Measurements from ENCODE around the gene ASB18. TPM values are rescaled to one million over a fixed set of nuclear protein-coding genes. Genes with fewer than 3 reads are reported as not detected.

Gene ASB18
- polyA plus RNA-seq, 4 donors: 0.09 TPM; not detected in 3

- H3K27me3 ChIP-seq (ENCODE audit: control insufficient read depth in 3 of 3, insufficient read depth in 3 of 3, low read length in 3 of 3): peaks cover 0 to 24% (median 12%) of the 10 kb centered on the region in 3 donors
- DNase-seq (no peak), FAIRE-seq (no peak)
- H3K27ac ChIP-seq (ENCODE audit: low read depth in 1 of 3, low read length in 2 of 3): no peak overlapping the region
- H3K36me3 ChIP-seq (ENCODE audit: control insufficient read depth in 3 of 3, insufficient read depth in 2 of 3, low read depth in 1 of 3, low read length in 3 of 3): no peaks in the 10 kb centered on the region
- H3K4me3 ChIP-seq (ENCODE audit: low read depth in 1 of 3, low read length in 3 of 3): no peak overlapping the region
- no peaks in the 10 kb centered on the region for H3K4me1 ChIP-seq (ENCODE audit: control insufficient read depth in 3 of 3, insufficient read depth in 2 of 3, low read depth in 1 of 3, low read length in 2 of 3)
- 43 to 64% (median 57%) methylated on average over 8 of the region's 8 CpGs for WGBS, 3 donors
- no peaks in the 10 kb centered on the region for H3K9me3 ChIP-seq (ENCODE audit: control insufficient read depth in 2 of 2, insufficient read depth in 1 of 2, low read depth in 1 of 2, low read length in 1 of 2)
Observed at GRCh38 chr2:236256366-236256985, 7.7 kb downstream of the ASB18 start.

GRCh38 chr2:236254674-236255073 lies 9.5 kb downstream of the ASB18 start:
- Histone ChIP-seq H3K4me1 (ENCODE audit: control insufficient read depth in 3 of 3, insufficient read depth in 2 of 3, low read depth in 1 of 3, low read length in 2 of 3) (no peaks in the 10 kb centered on the region), H3K27ac (ENCODE audit: low read depth in 1 of 3, low read length in 2 of 3) (no peak overlapping the region), H3K36me3 (ENCODE audit: control insufficient read depth in 3 of 3, insufficient read depth in 2 of 3, low read depth in 1 of 3, low read length in 3 of 3) (no peaks in the 10 kb centered on the region), H3K9me3 (ENCODE audit: control insufficient read depth in 2 of 2, insufficient read depth in 1 of 2, low read depth in 1 of 2, low read length in 1 of 2) (no peaks in the 10 kb centered on the region), H3K4me3 (ENCODE audit: low read depth in 1 of 3, low read length in 3 of 3) (no peak overlapping the region), H3K27me3 (ENCODE audit: control insufficient read depth in 3 of 3, insufficient read depth in 3 of 3, low read length in 3 of 3) (peaks cover 0 to 35% (median 10%) of the 10 kb centered on the region in 3 donors)
- DNase-seq (no peak), FAIRE-seq (no peak)
- WGBS, 3 donors: 76 to 80% (median 80%) methylated on average over 13 of the region's 13 CpGs

- Histone ChIP-seq H3K4me3 (ENCODE audit: low read depth in 1 of 3, low read length in 3 of 3) (no peak overlapping the region), H3K4me1 (ENCODE audit: control insufficient read depth in 3 of 3, insufficient read depth in 2 of 3, low read depth in 1 of 3, low read length in 2 of 3) (no peaks in the 10 kb centered on the region), H3K36me3 (ENCODE audit: control insufficient read depth in 3 of 3, insufficient read depth in 2 of 3, low read depth in 1 of 3, low read length in 3 of 3) (no peaks in the 10 kb centered on the region), H3K9me3 (ENCODE audit: control insufficient read depth in 2 of 2, insufficient read depth in 1 of 2, low read depth in 1 of 2, low read length in 1 of 2) (no peaks in the 10 kb centered on the region), H3K27me3 (ENCODE audit: control insufficient read depth in 3 of 3, insufficient read depth in 3 of 3, low read length in 3 of 3) (peaks cover 0 to 37% (median 10%) of the 10 kb centered on the region in 3 donors), H3K27ac (ENCODE audit: low read depth in 1 of 3, low read length in 2 of 3) (no peak overlapping the region)
- WGBS, 3 donors: 62 to 76% (median 67%) methylated on average over 3 of the region's 3 CpGs
- FAIRE-seq: no peak
- no peak for DNase-seq
Observed at GRCh38 chr2:236254001-236254400, 10.2 kb downstream of the ASB18 start.

- Histone ChIP-seq H3K36me3 (ENCODE audit: control insufficient read depth in 3 of 3, insufficient read depth in 2 of 3, low read depth in 1 of 3, low read length in 3 of 3) (no peaks in the 10 kb centered on the region), H3K9me3 (ENCODE audit: control insufficient read depth in 2 of 2, insufficient read depth in 1 of 2, low read depth in 1 of 2, low read length in 1 of 2) (no peaks in the 10 kb centered on the region), H3K27me3 (ENCODE audit: control insufficient read depth in 3 of 3, insufficient read depth in 3 of 3, low read length in 3 of 3) (peaks cover 0 to 29% (median 8%) of the 10 kb centered on the region in 3 donors), H3K27ac (ENCODE audit: low read depth in 1 of 3, low read length in 2 of 3) (no peak overlapping the region), H3K4me3 (ENCODE audit: low read depth in 1 of 3, low read length in 3 of 3) (no peak overlapping the region), H3K4me1 (ENCODE audit: control insufficient read depth in 3 of 3, insufficient read depth in 2 of 3, low read depth in 1 of 3, low read length in 2 of 3) (no peaks in the 10 kb centered on the region)
- FAIRE-seq (no peak), DNase-seq (no peak)
- 53 to 71% (median 60%) methylated on average over 3 of the region's 3 CpGs for WGBS, 3 donors
Observed at GRCh38 chr2:236252602-236253001, 11.6 kb downstream of the ASB18 start.

- no peaks in the 10 kb centered on the region for H3K36me3 ChIP-seq (ENCODE audit: control insufficient read depth in 3 of 3, insufficient read depth in 2 of 3, low read depth in 1 of 3, low read length in 3 of 3)
- no peak for FAIRE-seq
- DNase-seq: no peak
- H3K27ac ChIP-seq (ENCODE audit: low read depth in 1 of 3, low read length in 2 of 3): no peak overlapping the region
- H3K4me1 ChIP-seq (ENCODE audit: control insufficient read depth in 3 of 3, insufficient read depth in 2 of 3, low read depth in 1 of 3, low read length in 2 of 3): no peaks in the 10 kb centered on the region
- H3K27me3 ChIP-seq (ENCODE audit: control insufficient read depth in 3 of 3, insufficient read depth in 3 of 3, low read length in 3 of 3): peaks cover 0 to 22% (median 3%) of the 10 kb centered on the region in 3 donors
- no peaks in the 10 kb centered on the region for H3K9me3 ChIP-seq (ENCODE audit: control insufficient read depth in 2 of 2, insufficient read depth in 1 of 2, low read depth in 1 of 2, low read length in 1 of 2)
- no peak overlapping the region for H3K4me3 ChIP-seq (ENCODE audit: low read depth in 1 of 3, low read length in 3 of 3)
- WGBS, 3 donors: 9 to 38% (median 21%) methylated on average over 13 of the region's 13 CpGs
Observed at GRCh38 chr2:236250909-236251579, 13.2 kb downstream of the ASB18 start.

- Histone ChIP-seq H3K9me3 (ENCODE audit: control insufficient read depth in 2 of 2, insufficient read depth in 1 of 2, low read depth in 1 of 2, low read length in 1 of 2) (no peaks in the 10 kb centered on the region), H3K4me1 (ENCODE audit: control insufficient read depth in 3 of 3, insufficient read depth in 2 of 3, low read depth in 1 of 3, low read length in 2 of 3) (no peaks in the 10 kb centered on the region), H3K27me3 (ENCODE audit: control insufficient read depth in 3 of 3, insufficient read depth in 3 of 3, low read length in 3 of 3) (peaks cover 0 to 25% (median 3%) of the 10 kb centered on the region in 3 donors), H3K36me3 (ENCODE audit: control insufficient read depth in 3 of 3, insufficient read depth in 2 of 3, low read depth in 1 of 3, low read length in 3 of 3) (no peaks in the 10 kb centered on the region), H3K4me3 (ENCODE audit: low read depth in 1 of 3, low read length in 3 of 3) (no peak overlapping the region), H3K27ac (ENCODE audit: low read depth in 1 of 3, low read length in 2 of 3) (no peak overlapping the region)
- FAIRE-seq (no peak), DNase-seq (no peak)
- WGBS, 3 donors: 53 to 73% (median 60%) methylated on average over 3 of the region's 3 CpGs
Observed at GRCh38 chr2:236250286-236250685, 13.9 kb downstream of the ASB18 start.

- Histone ChIP-seq H3K4me1 (ENCODE audit: control insufficient read depth in 3 of 3, insufficient read depth in 2 of 3, low read depth in 1 of 3, low read length in 2 of 3) (no peaks in the 10 kb centered on the region), H3K4me3 (ENCODE audit: low read depth in 1 of 3, low read length in 3 of 3) (no peak overlapping the region), H3K36me3 (ENCODE audit: control insufficient read depth in 3 of 3, insufficient read depth in 2 of 3, low read depth in 1 of 3, low read length in 3 of 3) (no peaks in the 10 kb centered on the region), H3K27ac (ENCODE audit: low read depth in 1 of 3, low read length in 2 of 3) (no peak overlapping the region), H3K9me3 (ENCODE audit: control insufficient read depth in 2 of 2, insufficient read depth in 1 of 2, low read depth in 1 of 2, low read length in 1 of 2) (no peaks in the 10 kb centered on the region), H3K27me3 (ENCODE audit: control insufficient read depth in 3 of 3, insufficient read depth in 3 of 3, low read length in 3 of 3) (peaks cover 0 to 25% (median 3%) of the 10 kb centered on the region in 3 donors)
- no peak for FAIRE-seq
- 66 to 76% (median 74%) methylated on average over 2 of the region's 2 CpGs for WGBS, 3 donors
- DNase-seq: no peak
Observed at GRCh38 chr2:236249066-236249465, 15.1 kb downstream of the ASB18 start.

GRCh38 chr2:236246711-236247246 lies 17.4 kb downstream of the ASB18 start:
- DNase-seq (no peak), FAIRE-seq (no peak)
- H3K4me1 ChIP-seq (ENCODE audit: control insufficient read depth in 3 of 3, insufficient read depth in 2 of 3, low read depth in 1 of 3, low read length in 2 of 3): no peaks in the 10 kb centered on the region
- H3K27ac ChIP-seq (ENCODE audit: low read depth in 1 of 3, low read length in 2 of 3): no peak overlapping the region
- no peak overlapping the region for H3K4me3 ChIP-seq (ENCODE audit: low read depth in 1 of 3, low read length in 3 of 3)
- H3K36me3 ChIP-seq (ENCODE audit: control insufficient read depth in 3 of 3, insufficient read depth in 2 of 3, low read depth in 1 of 3, low read length in 3 of 3): no peaks in the 10 kb centered on the region
- WGBS, 3 donors: 52 to 71% (median 59%) methylated on average over 3 of the region's 3 CpGs
- peaks cover 0 to 23% (median 0%) of the 10 kb centered on the region in 3 donors for H3K27me3 ChIP-seq (ENCODE audit: control insufficient read depth in 3 of 3, insufficient read depth in 3 of 3, low read length in 3 of 3)
- H3K9me3 ChIP-seq (ENCODE audit: control insufficient read depth in 2 of 2, insufficient read depth in 1 of 2, low read depth in 1 of 2, low read length in 1 of 2): no peaks in the 10 kb centered on the region

Data from small intestine (tissue), 7 donors.